ENCODE measurements around the gene SS18L1. TPM values are rescaled to one million over a fixed set of nuclear protein-coding genes. Genes with fewer than 3 reads are reported as not detected.
"Not testable (repeated sequence)": the region's sequence is repeated elsewhere in the genome, so short reads cannot be mapped to it uniquely, and the experiment has no call there.

SS18L1 gene
- total and polyA plus RNA-seq, 3 donors from 2014 or later: 16.2 to 69.5 (median 54.6) TPM

- H3K4me3 ChIP-seq: no peak overlapping the region
- no peak for DNase-seq
- TF ChIP-seq CTCF (IDR thresholded peaks at IDR 0.05) (no peak), POLR2A (IDR thresholded peaks at IDR 0.05) (no peak)
- no peaks in the 10 kb centered on the region for H3K9me3 ChIP-seq
- H3K27me3 ChIP-seq: no peaks in the 10 kb centered on the region
- WGBS, 2 donors: 87 to 88% methylated on average over 5 of the region's 5 CpGs
- intact Hi-C loops (cut with DNase I; ENCODE audit: low total_unique reads): no loop called here
- H3K4me1 ChIP-seq: no peaks in the 10 kb centered on the region
- H3K27ac ChIP-seq: no peak overlapping the region
- H3K36me3 ChIP-seq (ENCODE audit: low read depth, missing control alignments): no peaks in the 10 kb centered on the region
Measured at GRCh38 chr20:62105592-62105991, 38.0 kb upstream of the SS18L1 start.

- TF ChIP-seq POLR2A (IDR thresholded peaks at IDR 0.05) (no peak), CTCF (IDR thresholded peaks at IDR 0.05) (no peak)
- H3K27me3 ChIP-seq: no peaks in the 10 kb centered on the region
- 93 to 94% methylated on average over 6 of the region's 6 CpGs for WGBS, 2 donors
- no peak for DNase-seq
- no peak overlapping the region for H3K4me3 ChIP-seq
- no peaks in the 10 kb centered on the region for H3K4me1 ChIP-seq
- no peaks in the 10 kb centered on the region for H3K36me3 ChIP-seq (ENCODE audit: low read depth, missing control alignments)
- no peaks in the 10 kb centered on the region for H3K9me3 ChIP-seq
- intact Hi-C loops (cut with DNase I; ENCODE audit: low total_unique reads): no loop called here
- no peak overlapping the region for H3K27ac ChIP-seq
Measured at GRCh38 chr20:62111148-62111547, 32.4 kb upstream of the SS18L1 start.

- no peaks in the 10 kb centered on the region for H3K9me3 ChIP-seq
- 93 to 96% methylated on average over 2 to 6 of the region's 6 CpGs for WGBS, 2 donors
- TF ChIP-seq POLR2A (IDR thresholded peaks at IDR 0.05) (no peak), CTCF (IDR thresholded peaks at IDR 0.05) (no peak)
Measured at GRCh38 chr20:62112368-62112767, 31.2 kb upstream of the SS18L1 start.

GRCh38 chr20:62114894-62115293 is 28.7 kb upstream of the SS18L1 start:
- H3K27ac ChIP-seq: no peak overlapping the region
- no peak overlapping the region for H3K4me3 ChIP-seq
- no peak for DNase-seq
- intact Hi-C loops (cut with DNase I; ENCODE audit: low total_unique reads): no loop called here
- no peaks in the 10 kb centered on the region for H3K9me3 ChIP-seq
- peaks cover 4% of the 10 kb centered on the region for H3K4me1 ChIP-seq
- WGBS, 2 donors: 65 to 69% methylated on average over 8 of the region's 8 CpGs
- no peaks in the 10 kb centered on the region for H3K27me3 ChIP-seq
- TF ChIP-seq CTCF (IDR thresholded peaks at IDR 0.05): no peak
- TF ChIP-seq POLR2A (IDR thresholded peaks at IDR 0.05): no peak
- no peaks in the 10 kb centered on the region for H3K36me3 ChIP-seq (ENCODE audit: low read depth, missing control alignments)

More at GRCh38 chr20:62112368-62112767, 31.2 kb upstream of the SS18L1 start:
- no peak for DNase-seq
- Histone ChIP-seq H3K4me1 (no peaks in the 10 kb centered on the region), H3K36me3 (ENCODE audit: low read depth, missing control alignments) (no peaks in the 10 kb centered on the region), H3K4me3 (no peak overlapping the region), H3K27ac (no peak overlapping the region), H3K27me3 (no peaks in the 10 kb centered on the region)
- intact Hi-C loops (cut with DNase I; ENCODE audit: low total_unique reads): no loop called here

GRCh38 chr20:62115800-62116407 is 27.7 kb upstream of the SS18L1 start:
- H3K27ac ChIP-seq; H3K36me3 ChIP-seq (ENCODE audit: low read depth, missing control alignments); H3K4me1 ChIP-seq; H3K27me3 ChIP-seq; H3K4me3 ChIP-seq; DNase-seq; H3K9me3 ChIP-seq; intact Hi-C loops (cut with DNase I; ENCODE audit: low total_unique reads): not testable (repeated sequence)
- WGBS, 2 donors: 87 to 94% methylated on average over 7 of the region's 7 CpGs

Measured in testis (tissue), 3 donors.